WTC11 (cell line): Measurements from ENCODE around the gene MPV17L2. TPM values are rescaled to one million over a fixed set of nuclear protein-coding genes. Genes with fewer than 3 reads are reported as not detected.

Experiments used
- ATAC-seq: fragments of 200-7000 bp; cut with Tn5 transposase; 2 replicates; pipeline ENCODE4 v1.10.0; 2021; ENCODE audit warnings: mild to moderate bottlenecking, moderate library complexity
- Bru-seq: library from RNA; stranded (reverse); fragments of 400-500 nt; gene quantifications from one replicate; lab custom pipeline; 2021; lab: Mats Ljungman, UMichigan
- CTCF ChIA-PET: fragments of 300-600 bp; sonication (Branson Sonifier 250); formaldehyde crosslinking; loops from one replicate; lab custom pipeline; 2021; ENCODE audit warnings: antibody characterized with exemption; lab: Charles Lee
- POLR2A ChIA-PET: fragments of 350-600 bp; sonication (Branson Sonifier 250); formaldehyde crosslinking; loops from one replicate; lab custom pipeline; 2021; ENCODE audit warnings: antibody characterized with exemption; lab: Charles Lee
- DNase-seq: peaks from one replicate; pipeline ENCODE4 v3.0.0; 2021; ENCODE audit warnings: low spot score
- H3K27ac Mint-ChIP-seq: 2 replicates; pipeline ENCODE4 v1.8.0; 2021; ENCODE audit warnings: mixed read lengths
- H3K27me3 Mint-ChIP-seq: 2 replicates; pipeline ENCODE4 v1.8.0; 2021; ENCODE audit warnings: low read depth, mild to moderate bottlenecking, moderate library complexity, mixed read lengths
- H3K36me3 Mint-ChIP-seq: 2 replicates; pipeline ENCODE4 v1.8.0; 2021; ENCODE audit warnings: mixed read lengths
- H3K4me1 Mint-ChIP-seq: 2 replicates; pipeline ENCODE4 v1.8.0; 2022; ENCODE audit warnings: mixed read lengths
- H3K4me3 Mint-ChIP-seq: 2 replicates; pipeline ENCODE4 v1.8.0; 2021; ENCODE audit warnings: mild to moderate bottlenecking, moderate library complexity, mixed read lengths
- H3K9me3 Mint-ChIP-seq: 2 replicates; pipeline ENCODE4 v1.8.0; 2021; ENCODE audit warnings: mixed read lengths
- CREM ChIP-seq: sonication (generic); formaldehyde crosslinking; IDR thresholded peaks from 2 replicates; pipeline ENCODE4 v1.8.1; 2022; ENCODE audit warnings: mild to moderate bottlenecking, missing genetic modification reagents, moderate library complexity
- ETV6 ChIP-seq: sonication (generic); formaldehyde crosslinking; IDR thresholded peaks from 2 replicates; pipeline ENCODE4 v1.8.1; 2022; ENCODE audit warnings: mild to moderate bottlenecking, missing genetic modification reagents
- FOXK1 ChIP-seq: sonication (generic); formaldehyde crosslinking; IDR thresholded peaks from 2 replicates; pipeline ENCODE4 v1.8.0; 2022; ENCODE audit warnings: mild to moderate bottlenecking, moderate library complexity, missing genetic modification reagents
- GABPB1 ChIP-seq: sonication (generic); formaldehyde crosslinking; IDR thresholded peaks from 2 replicates; pipeline ENCODE4 v1.8.1; 2023; ENCODE audit warnings: mild to moderate bottlenecking, missing genetic modification reagents
- IRF2 ChIP-seq: sonication (generic); formaldehyde crosslinking; IDR thresholded peaks from 2 replicates; pipeline ENCODE4 v1.8.0; 2022; ENCODE audit warnings: low read depth, missing genetic modification reagents, borderline replicate concordance
- NR1H2 ChIP-seq: sonication (generic); formaldehyde crosslinking; IDR thresholded peaks from 2 replicates; pipeline ENCODE4 v1.9.0; 2021; ENCODE audit warnings: mild to moderate bottlenecking, moderate library complexity, missing genetic modification reagents
- RELA ChIP-seq: sonication (generic); formaldehyde crosslinking; IDR thresholded peaks from 2 replicates; pipeline ENCODE4 v1.8.1; 2022; ENCODE audit warnings: missing genetic modification reagents, mild to moderate bottlenecking, borderline replicate concordance
- SP1 ChIP-seq: sonication (generic); formaldehyde crosslinking; conservative IDR thresholded peaks from 2 replicates; pipeline ENCODE4 v1.8.1; 2022; ENCODE audit warnings: missing genetic modification reagents
- TEAD1 ChIP-seq: sonication (generic); formaldehyde crosslinking; IDR thresholded peaks from 2 replicates; pipeline ENCODE4 v1.8.0; 2022; ENCODE audit warnings: mild to moderate bottlenecking, missing genetic modification reagents
- TP53 ChIP-seq: sonication (generic); formaldehyde crosslinking; IDR thresholded peaks from 2 replicates; pipeline ENCODE4 v1.8.1; 2023; ENCODE audit warnings: mild to moderate bottlenecking, missing genetic modification reagents
- ZNF317 ChIP-seq: sonication (generic); formaldehyde crosslinking; IDR thresholded peaks from 2 replicates; pipeline ENCODE4 v1.8.1; 2023; ENCODE audit warnings: low read depth, mild to moderate bottlenecking, moderate library complexity, missing genetic modification reagents, borderline replicate concordance
- ZNF423 ChIP-seq: fragments of 250-450 bp; sonication (Bioruptor Pico); IDR thresholded peaks from 2 replicates; pipeline ENCODE4 v2.1.2; 2022; ENCODE audit warnings: mild to moderate bottlenecking, moderate library complexity
- long read RNA-seq, 3 experiments: library from RNA in 1 of 3; library from capped mRNA in 1 of 3; library from polyadenylated mRNA in 1 of 3; unstranded in 2 of 3; stranded (forward) in 1 of 3; transcript quantifications; one replicate each; pipeline ENCODE4 v2.0.0, GENCODE V29; 2021
- total RNA-seq: library from RNA; stranded (reverse); gene quantifications from 3 replicates; pipeline ENCODE4 v1.2.3, GENCODE V29; 2021
- TF ChIP-seq, protein P1 (sequence below): sonication (generic); formaldehyde crosslinking; IDR thresholded peaks from 2 replicates; pipeline ENCODE4 v1.8.0; 2023; ENCODE audit warnings: mild to moderate bottlenecking, missing genetic modification reagents
- TF ChIP-seq, protein P2 (sequence below): sonication (generic); formaldehyde crosslinking; IDR thresholded peaks from 2 replicates; pipeline ENCODE4 v1.8.0; 2023; ENCODE audit warnings: missing genetic modification reagents, mild to moderate bottlenecking, borderline replicate concordance
- TF ChIP-seq, protein P3 (sequence below): sonication (generic); formaldehyde crosslinking; IDR thresholded peaks from 2 replicates; pipeline ENCODE4 v1.8.1; 2023; ENCODE audit warnings: mild to moderate bottlenecking, missing genetic modification reagents
- TF ChIP-seq, protein P4 (sequence below): sonication (generic); formaldehyde crosslinking; IDR thresholded peaks from 2 replicates; pipeline ENCODE4 v1.8.0; 2022; ENCODE audit warnings: mild to moderate bottlenecking, missing genetic modification reagents
- TF ChIP-seq, protein P5 (sequence below): sonication (generic); formaldehyde crosslinking; IDR thresholded peaks from 2 replicates; pipeline ENCODE4 v1.8.1; 2022; ENCODE audit warnings: low read depth, missing genetic modification reagents, borderline replicate concordance
- TF ChIP-seq, protein P6 (sequence below): sonication (generic); formaldehyde crosslinking; IDR thresholded peaks from 2 replicates; pipeline ENCODE4 v1.8.1; 2022; ENCODE audit warnings: low read depth, mild to moderate bottlenecking, moderate library complexity, missing genetic modification reagents, borderline replicate concordance
- TF ChIP-seq, protein P7 (sequence below): fragments of 250-450 bp; sonication (Bioruptor Pico); IDR thresholded peaks from 2 replicates; pipeline ENCODE4 v1.8.0; 2021; ENCODE audit warnings: mild to moderate bottlenecking

MPV17L2 gene
- total RNA-seq (26.3 to 29.8 TPM (median 28.0 TPM) in 3 replicates), Bru-seq, nascent RNA (percentile 72 among the genes with signal in this experiment)
- long read RNA-seq, experiment 1, transcript MPV17L2-202 (4 exons, 1,941 nt): minor isoform, 8 of 141 reads
- long read RNA-seq, experiment 1, transcript MPV17L2-204 (5 exons, 1,408 nt): major isoform, 127 of 141 reads
- long read RNA-seq, experiment 1, partial matches to known transcripts: 1 of 141 reads
- long read RNA-seq, experiment 1, other reads (novel, unspliced or antisense): 5 of 141 reads
- long read RNA-seq, experiment 2, transcript MPV17L2-204 (5 exons, 1,408 nt): major isoform, 39 of 54 reads
- long read RNA-seq, experiment 2, partial matches to known transcripts: 11 of 54 reads
- long read RNA-seq, experiment 2, other reads (novel, unspliced or antisense): 1 of 54 reads
- long read RNA-seq, experiment 3, transcript MPV17L2-204 (5 exons, 1,408 nt): major isoform, 82 of 84 reads
- long read RNA-seq, experiment 3, partial matches to known transcripts: 0 of 84 reads
- long read RNA-seq, experiment 3, other reads (novel, unspliced or antisense): 2 of 84 reads

DNA sequence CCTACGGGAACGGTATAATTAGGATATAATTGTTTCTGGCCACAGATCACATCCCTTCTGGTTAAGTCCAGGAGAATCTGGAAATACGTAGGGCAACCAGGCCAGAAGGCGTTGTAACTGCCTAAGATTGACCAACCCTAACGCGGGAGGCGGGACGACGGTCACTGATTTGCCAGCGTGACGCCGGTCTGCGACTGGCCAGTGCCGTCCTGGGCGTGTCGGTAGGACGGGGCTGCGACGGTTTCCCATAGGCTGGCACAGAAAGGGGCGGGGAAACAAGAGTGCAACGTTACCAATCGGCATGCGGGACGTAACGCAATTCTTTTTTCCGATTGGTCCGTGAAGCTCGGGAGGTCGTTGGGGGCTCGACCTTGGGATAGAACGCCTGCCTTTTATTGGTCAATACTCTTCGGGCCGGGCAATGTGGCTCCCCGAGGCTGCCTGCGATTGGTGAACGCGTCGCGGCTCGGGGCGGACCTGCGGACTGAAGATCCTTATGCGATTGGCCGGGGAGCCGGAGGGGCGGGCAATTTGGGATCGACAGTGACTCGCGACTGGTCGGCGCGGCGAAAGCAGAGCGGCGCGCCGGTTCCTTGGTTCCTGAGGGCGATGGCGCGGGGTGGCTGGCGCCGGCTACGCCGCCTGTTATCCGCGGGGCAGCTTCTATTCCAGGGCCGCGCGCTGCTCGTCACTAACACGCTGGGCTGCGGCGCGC lies at the start of gene MPV17L2:
TSS of gene MPV17L2 (plus strand) at position 546 of the 715 bp plus-strand sequence. CDS start at position 610, 64 bp downstream.
- DNase-seq (peak; percentile 99), ATAC-seq (peak; percentile 94)
- POLR2A ChIA-PET: interaction anchor here (0.6 to 1.8 kb wide), 5 partner anchors 40 to 89 kb away, joined by 3 to 9 read pairs (median 4); partner anchors contain the start of gene JUND
- peaks cover 2% of the 10 kb centered on the region; the same call in 1 of the 2 replicates for H3K27me3 Mint-ChIP-seq
- CTCF ChIA-PET: interaction anchor here (0.5 to 6.0 kb wide), 21 partner anchors 12 to 745 kb away, joined by 3 to 43 read pairs (median 6); partner anchors contain the start of genes IQCN, JUND, PIK3R2 and RAB3A
- peak within 1 kb of the TSS; percentile 97 for H3K27ac Mint-ChIP-seq
- peak within 1 kb of the TSS; percentile 82 for H3K4me3 Mint-ChIP-seq
- no peaks in the 10 kb centered on the region for H3K9me3 Mint-ChIP-seq
- peaks cover 3% of the 10 kb centered on the region for H3K36me3 Mint-ChIP-seq
- H3K4me1 Mint-ChIP-seq: peaks cover 20% of the 10 kb centered on the region
- TF ChIP-seq, protein P1, sequence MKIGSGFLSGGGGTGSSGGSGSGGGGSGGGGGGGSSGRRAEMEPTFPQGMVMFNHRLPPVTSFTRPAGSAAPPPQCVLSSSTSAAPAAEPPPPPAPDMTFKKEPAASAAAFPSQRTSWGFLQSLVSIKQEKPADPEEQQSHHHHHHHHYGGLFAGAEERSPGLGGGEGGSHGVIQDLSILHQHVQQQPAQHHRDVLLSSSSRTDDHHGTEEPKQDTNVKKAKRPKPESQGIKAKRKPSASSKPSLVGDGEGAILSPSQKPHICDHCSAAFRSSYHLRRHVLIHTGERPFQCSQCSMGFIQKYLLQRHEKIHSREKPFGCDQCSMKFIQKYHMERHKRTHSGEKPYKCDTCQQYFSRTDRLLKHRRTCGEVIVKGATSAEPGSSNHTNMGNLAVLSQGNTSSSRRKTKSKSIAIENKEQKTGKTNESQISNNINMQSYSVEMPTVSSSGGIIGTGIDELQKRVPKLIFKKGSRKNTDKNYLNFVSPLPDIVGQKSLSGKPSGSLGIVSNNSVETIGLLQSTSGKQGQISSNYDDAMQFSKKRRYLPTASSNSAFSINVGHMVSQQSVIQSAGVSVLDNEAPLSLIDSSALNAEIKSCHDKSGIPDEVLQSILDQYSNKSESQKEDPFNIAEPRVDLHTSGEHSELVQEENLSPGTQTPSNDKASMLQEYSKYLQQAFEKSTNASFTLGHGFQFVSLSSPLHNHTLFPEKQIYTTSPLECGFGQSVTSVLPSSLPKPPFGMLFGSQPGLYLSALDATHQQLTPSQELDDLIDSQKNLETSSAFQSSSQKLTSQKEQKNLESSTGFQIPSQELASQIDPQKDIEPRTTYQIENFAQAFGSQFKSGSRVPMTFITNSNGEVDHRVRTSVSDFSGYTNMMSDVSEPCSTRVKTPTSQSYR (CRISPR knock-in tag): no peak
- no peak for TF ChIP-seq TP53 (CRISPR knock-in tag)
- TF ChIP-seq FOXK1 (CRISPR knock-in tag): peak; percentile 80; the same call in 1 of the 2 replicates
- TF ChIP-seq, protein P2, sequence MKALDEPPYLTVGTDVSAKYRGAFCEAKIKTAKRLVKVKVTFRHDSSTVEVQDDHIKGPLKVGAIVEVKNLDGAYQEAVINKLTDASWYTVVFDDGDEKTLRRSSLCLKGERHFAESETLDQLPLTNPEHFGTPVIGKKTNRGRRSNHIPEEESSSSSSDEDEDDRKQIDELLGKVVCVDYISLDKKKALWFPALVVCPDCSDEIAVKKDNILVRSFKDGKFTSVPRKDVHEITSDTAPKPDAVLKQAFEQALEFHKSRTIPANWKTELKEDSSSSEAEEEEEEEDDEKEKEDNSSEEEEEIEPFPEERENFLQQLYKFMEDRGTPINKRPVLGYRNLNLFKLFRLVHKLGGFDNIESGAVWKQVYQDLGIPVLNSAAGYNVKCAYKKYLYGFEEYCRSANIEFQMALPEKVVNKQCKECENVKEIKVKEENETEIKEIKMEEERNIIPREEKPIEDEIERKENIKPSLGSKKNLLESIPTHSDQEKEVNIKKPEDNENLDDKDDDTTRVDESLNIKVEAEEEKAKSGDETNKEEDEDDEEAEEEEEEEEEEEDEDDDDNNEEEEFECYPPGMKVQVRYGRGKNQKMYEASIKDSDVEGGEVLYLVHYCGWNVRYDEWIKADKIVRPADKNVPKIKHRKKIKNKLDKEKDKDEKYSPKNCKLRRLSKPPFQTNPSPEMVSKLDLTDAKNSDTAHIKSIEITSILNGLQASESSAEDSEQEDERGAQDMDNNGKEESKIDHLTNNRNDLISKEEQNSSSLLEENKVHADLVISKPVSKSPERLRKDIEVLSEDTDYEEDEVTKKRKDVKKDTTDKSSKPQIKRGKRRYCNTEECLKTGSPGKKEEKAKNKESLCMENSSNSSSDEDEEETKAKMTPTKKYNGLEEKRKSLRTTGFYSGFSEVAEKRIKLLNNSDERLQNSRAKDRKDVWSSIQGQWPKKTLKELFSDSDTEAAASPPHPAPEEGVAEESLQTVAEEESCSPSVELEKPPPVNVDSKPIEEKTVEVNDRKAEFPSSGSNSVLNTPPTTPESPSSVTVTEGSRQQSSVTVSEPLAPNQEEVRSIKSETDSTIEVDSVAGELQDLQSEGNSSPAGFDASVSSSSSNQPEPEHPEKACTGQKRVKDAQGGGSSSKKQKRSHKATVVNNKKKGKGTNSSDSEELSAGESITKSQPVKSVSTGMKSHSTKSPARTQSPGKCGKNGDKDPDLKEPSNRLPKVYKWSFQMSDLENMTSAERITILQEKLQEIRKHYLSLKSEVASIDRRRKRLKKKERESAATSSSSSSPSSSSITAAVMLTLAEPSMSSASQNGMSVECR (CRISPR knock-in tag): peak; percentile 84; the same call in 1 of the 2 replicates
- peak; percentile 75; the same call in 1 of the 2 replicates for TF ChIP-seq TEAD1
- TF ChIP-seq ETV6: no peak
- no peak for TF ChIP-seq RELA
- peak; percentile 100 for TF ChIP-seq SP1
- no peak for TF ChIP-seq GABPB1
- TF ChIP-seq, protein P3, sequence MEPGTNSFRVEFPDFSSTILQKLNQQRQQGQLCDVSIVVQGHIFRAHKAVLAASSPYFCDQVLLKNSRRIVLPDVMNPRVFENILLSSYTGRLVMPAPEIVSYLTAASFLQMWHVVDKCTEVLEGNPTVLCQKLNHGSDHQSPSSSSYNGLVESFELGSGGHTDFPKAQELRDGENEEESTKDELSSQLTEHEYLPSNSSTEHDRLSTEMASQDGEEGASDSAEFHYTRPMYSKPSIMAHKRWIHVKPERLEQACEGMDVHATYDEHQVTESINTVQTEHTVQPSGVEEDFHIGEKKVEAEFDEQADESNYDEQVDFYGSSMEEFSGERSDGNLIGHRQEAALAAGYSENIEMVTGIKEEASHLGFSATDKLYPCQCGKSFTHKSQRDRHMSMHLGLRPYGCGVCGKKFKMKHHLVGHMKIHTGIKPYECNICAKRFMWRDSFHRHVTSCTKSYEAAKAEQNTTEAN (CRISPR knock-in tag): no peak
- TF ChIP-seq, protein P4, sequence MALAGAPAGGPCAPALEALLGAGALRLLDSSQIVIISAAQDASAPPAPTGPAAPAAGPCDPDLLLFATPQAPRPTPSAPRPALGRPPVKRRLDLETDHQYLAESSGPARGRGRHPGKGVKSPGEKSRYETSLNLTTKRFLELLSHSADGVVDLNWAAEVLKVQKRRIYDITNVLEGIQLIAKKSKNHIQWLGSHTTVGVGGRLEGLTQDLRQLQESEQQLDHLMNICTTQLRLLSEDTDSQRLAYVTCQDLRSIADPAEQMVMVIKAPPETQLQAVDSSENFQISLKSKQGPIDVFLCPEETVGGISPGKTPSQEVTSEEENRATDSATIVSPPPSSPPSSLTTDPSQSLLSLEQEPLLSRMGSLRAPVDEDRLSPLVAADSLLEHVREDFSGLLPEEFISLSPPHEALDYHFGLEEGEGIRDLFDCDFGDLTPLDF (CRISPR knock-in tag): no peak
- no peak for TF ChIP-seq IRF2
- no peak for TF ChIP-seq ZNF423
- TF ChIP-seq ZNF317: no peak
- TF ChIP-seq, protein P5, sequence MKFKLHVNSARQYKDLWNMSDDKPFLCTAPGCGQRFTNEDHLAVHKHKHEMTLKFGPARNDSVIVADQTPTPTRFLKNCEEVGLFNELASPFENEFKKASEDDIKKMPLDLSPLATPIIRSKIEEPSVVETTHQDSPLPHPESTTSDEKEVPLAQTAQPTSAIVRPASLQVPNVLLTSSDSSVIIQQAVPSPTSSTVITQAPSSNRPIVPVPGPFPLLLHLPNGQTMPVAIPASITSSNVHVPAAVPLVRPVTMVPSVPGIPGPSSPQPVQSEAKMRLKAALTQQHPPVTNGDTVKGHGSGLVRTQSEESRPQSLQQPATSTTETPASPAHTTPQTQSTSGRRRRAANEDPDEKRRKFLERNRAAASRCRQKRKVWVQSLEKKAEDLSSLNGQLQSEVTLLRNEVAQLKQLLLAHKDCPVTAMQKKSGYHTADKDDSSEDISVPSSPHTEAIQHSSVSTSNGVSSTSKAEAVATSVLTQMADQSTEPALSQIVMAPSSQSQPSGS (CRISPR knock-in tag): no peak
- TF ChIP-seq, protein P6, sequence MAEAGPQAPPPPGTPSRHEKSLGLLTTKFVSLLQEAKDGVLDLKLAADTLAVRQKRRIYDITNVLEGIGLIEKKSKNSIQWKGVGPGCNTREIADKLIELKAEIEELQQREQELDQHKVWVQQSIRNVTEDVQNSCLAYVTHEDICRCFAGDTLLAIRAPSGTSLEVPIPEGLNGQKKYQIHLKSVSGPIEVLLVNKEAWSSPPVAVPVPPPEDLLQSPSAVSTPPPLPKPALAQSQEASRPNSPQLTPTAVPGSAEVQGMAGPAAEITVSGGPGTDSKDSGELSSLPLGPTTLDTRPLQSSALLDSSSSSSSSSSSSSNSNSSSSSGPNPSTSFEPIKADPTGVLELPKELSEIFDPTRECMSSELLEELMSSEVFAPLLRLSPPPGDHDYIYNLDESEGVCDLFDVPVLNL: no peak
- TF ChIP-seq, protein P7, sequence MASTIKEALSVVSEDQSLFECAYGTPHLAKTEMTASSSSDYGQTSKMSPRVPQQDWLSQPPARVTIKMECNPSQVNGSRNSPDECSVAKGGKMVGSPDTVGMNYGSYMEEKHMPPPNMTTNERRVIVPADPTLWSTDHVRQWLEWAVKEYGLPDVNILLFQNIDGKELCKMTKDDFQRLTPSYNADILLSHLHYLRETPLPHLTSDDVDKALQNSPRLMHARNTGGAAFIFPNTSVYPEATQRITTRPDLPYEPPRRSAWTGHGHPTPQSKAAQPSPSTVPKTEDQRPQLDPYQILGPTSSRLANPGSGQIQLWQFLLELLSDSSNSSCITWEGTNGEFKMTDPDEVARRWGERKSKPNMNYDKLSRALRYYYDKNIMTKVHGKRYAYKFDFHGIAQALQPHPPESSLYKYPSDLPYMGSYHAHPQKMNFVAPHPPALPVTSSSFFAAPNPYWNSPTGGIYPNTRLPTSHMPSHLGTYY (CRISPR knock-in tag): no peak
- TF ChIP-seq CREM (CRISPR knock-in tag): peak; percentile 72; the same call in 1 of the 2 replicates
- TF ChIP-seq NR1H2: no peak
